Frontal cortex (tissue), 4 donors: ENCODE data around the gene ASPRV1. TPM values are rescaled to one million over a fixed set of nuclear protein-coding genes. Genes with fewer than 3 reads are reported as not detected.
"Not testable (repeated sequence)": the region's sequence is repeated elsewhere in the genome, so short reads cannot be mapped to it uniquely, and the experiment has no call there.

Experiments
- DNase-seq, 2 donors: peaks; one replicate each; pipeline ENCODE4 v3.0.0; 2012; ENCODE audit warnings: low spot score in 2 of 2
- FAIRE-seq: peaks from 2 replicates; lab custom pipeline; 2012; peaks lifted over from hg19 to GRCh38; lab: Jason Lieb, UNC
- total RNA-seq: library from RNA; depleted of rRNA; stranded (reverse); fragments of >200 nt; gene quantifications from one replicate; pipeline ENCODE4 v1.2.3, GENCODE V29; 2014
- donor health status: control.
- donor health status: control.
- donor health status: control.

Gene ASPRV1
- total RNA-seq, 1 donor from 2014 or later, result 2.0 TPM

- no peak for FAIRE-seq
- no peak for DNase-seq
These were observed 4.5 kb upstream of the ASPRV1 start for GRCh38 chr2:69965756-69966445.

- FAIRE-seq (no peak), DNase-seq (no peak)
These were observed 3.0 kb upstream of the ASPRV1 start for GRCh38 chr2:69964353-69964841.

- FAIRE-seq (no peak), DNase-seq (no peak)
These were observed 1.7 kb upstream of the ASPRV1 start for GRCh38 chr2:69962986-69963730.

GRCh38 chr2:69960821-69961220, 610 bp downstream of the ASPRV1 start:
- no peak for DNase-seq
- no peak for FAIRE-seq

GRCh38 chr2:69959425-69959824, 2.0 kb downstream of the ASPRV1 start:
- DNase-seq, result no peak
- no peak for FAIRE-seq

- FAIRE-seq, result no peak
These were observed 3.0 kb downstream of the ASPRV1 start for GRCh38 chr2:69958480-69958879.

GRCh38 chr2:69957965-69958364, 3.5 kb downstream of the ASPRV1 start:
- no peak for FAIRE-seq
- no peak for DNase-seq

More at GRCh38 chr2:69958480-69958879, 3.0 kb downstream of the ASPRV1 start:
- no peak for DNase-seq

GRCh38 chr2:69956475-69956979, 4.9 kb downstream of the ASPRV1 start:
- no peak for FAIRE-seq
- no peak for DNase-seq

- FAIRE-seq (no peak), DNase-seq (no peak)
These were observed 6.4 kb downstream of the ASPRV1 start for GRCh38 chr2:69955029-69955428.

- no peak for DNase-seq
- FAIRE-seq, result no peak
These were observed 7.3 kb downstream of the ASPRV1 start for GRCh38 chr2:69954084-69954483.

- FAIRE-seq, result no peak
- no peak for DNase-seq
These were observed 8.9 kb downstream of the ASPRV1 start for GRCh38 chr2:69952336-69953115.

GRCh38 chr2:69950671-69951070, 10.8 kb downstream of the ASPRV1 start:
- not testable (repeated sequence) for FAIRE-seq, DNase-seq

GRCh38 chr2:69950241-69950640, 11.2 kb downstream of the ASPRV1 start:
- DNase-seq (no peak), FAIRE-seq (no peak)

- no peak for FAIRE-seq
- no peak for DNase-seq
These were observed 12.3 kb downstream of the ASPRV1 start for GRCh38 chr2:69948963-69949645.

- FAIRE-seq (no peak), DNase-seq (no peak)
These were observed 13.1 kb downstream of the ASPRV1 start for GRCh38 chr2:69948032-69948962.

- no peak for DNase-seq
These were observed 14.0 kb downstream of the ASPRV1 start for GRCh38 chr2:69947325-69947931.

GRCh38 chr2:69946351-69947324, 14.8 kb downstream of the ASPRV1 start:
- DNase-seq, result no peak
- FAIRE-seq, result no peak

More at GRCh38 chr2:69947325-69947931, 14.0 kb downstream of the ASPRV1 start:
- FAIRE-seq, result no peak
